DMS53 treated with DMSO at 0.1 percent for 48 hours (cell line): ENCODE measurements around the gene CFAP69.
"Not testable (repeated sequence)": the region's sequence is repeated elsewhere in the genome, so short reads cannot be mapped to it uniquely, and the experiment has no call there.

Source experiments
- DNase-seq: peaks from one replicate; lab custom pipeline; 2025; ENCODE audit not compliant: unreplicated experiment; lab: John Stamatoyannopoulos, UW

The CFAP69 gene

DNA sequence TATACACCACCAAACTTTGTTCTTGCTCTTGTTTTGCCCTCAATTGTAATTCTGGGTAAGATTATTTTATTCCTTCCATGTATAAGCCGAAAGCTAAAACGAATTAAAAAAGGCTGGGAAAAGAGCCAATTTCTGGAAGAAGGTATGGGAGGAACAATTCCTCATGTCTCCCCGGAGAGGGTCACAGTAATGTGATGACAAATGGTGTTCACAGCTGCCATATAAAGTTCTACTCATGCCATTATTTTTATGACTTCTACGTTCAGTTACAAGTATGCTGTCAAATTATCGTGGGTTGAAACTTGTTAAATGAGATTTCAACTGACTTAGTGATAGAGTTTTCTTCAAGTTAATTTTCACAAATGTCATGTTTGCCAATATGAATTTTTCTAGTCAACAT lies 12.5 kb upstream of the CFAP69 start:
- no peak for DNase-seq

DNA sequence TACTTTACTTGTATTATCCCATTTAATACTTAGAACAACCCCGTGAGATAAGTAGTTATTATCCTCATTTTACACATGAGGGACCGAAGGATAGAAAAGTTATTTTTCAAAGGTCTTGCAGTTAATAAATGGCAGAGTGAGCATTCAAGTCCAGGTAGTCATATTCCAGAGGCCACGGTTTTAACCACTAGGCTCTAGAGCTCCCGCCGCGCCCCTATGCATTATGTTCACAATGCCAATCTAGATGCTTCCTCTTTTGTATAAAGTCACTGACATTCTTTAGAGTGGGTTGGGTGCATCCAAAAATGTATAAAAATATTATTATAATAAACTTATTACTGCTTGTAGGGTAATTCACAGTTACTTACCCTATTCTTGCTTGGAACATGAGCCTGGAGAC lies 11.4 kb upstream of the CFAP69 start:
- no peak for DNase-seq

DNA sequence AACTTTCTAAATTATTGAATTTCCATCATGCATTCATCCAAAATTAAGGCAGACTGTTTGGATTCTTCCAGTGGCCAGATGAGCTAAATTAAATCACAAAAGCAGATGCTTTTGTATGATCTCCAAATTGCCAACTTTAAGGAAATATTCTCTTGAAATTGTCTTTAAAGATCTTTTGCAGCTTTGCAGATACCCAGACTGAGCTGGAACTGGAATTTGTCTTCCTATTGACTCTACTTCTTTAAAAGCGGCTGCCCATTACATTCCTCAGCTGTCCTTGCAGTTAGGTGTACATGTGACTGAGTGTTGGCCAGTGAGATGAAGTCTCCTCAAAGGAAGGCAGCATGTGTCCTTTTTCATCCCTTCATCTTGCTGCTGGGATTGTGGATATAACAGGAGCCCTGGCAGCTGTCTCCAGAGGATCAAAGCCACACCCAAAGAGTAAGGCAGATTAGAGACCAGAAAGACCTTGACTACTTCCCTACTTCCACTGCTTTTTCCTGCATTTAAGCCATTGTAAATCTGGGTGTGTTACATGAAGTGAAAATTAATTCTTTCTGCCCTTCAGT lies 8.2 kb upstream of the CFAP69 start:
- DNase-seq: no peak

DNA sequence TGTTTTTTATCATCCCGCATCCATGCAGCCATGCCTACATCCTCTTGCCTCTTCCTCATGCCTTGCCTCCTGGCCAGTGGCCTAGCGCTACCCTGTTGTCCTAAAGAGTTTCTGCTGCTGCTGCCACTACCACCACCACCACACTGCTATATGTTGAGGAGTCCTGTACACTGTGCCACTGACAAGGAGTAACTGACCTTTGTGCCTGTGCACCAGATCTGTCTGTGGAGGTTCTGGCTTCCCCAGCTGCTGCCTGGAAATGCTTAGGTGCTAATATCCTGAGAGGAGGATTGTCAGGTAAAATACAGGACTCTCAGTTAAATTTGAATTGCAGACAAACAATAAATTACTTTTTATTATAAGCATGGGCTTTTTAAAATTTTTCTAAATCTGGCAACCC lies 7.0 kb upstream of the CFAP69 start:
- no peak for DNase-seq

DNA sequence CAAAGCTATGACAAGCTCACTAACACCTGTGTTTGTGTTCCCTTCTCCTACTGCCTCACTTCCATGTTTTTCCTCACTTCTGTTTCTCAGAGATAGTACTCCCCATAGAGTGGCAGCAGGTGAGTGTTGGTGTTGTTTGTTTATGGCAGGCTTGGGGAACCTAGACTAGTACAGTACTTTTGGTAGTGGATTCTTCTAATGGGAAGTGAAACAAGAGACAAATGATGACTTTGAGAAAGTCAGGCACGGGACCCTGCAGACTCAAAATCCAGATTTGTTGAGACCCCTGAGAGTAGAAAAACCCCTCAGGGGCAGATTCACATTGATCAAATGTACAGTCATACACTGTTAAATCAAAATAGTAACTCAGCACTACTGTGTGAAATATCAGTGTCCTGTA lies 6.4 kb upstream of the CFAP69 start:
- no peak for DNase-seq

DNA sequence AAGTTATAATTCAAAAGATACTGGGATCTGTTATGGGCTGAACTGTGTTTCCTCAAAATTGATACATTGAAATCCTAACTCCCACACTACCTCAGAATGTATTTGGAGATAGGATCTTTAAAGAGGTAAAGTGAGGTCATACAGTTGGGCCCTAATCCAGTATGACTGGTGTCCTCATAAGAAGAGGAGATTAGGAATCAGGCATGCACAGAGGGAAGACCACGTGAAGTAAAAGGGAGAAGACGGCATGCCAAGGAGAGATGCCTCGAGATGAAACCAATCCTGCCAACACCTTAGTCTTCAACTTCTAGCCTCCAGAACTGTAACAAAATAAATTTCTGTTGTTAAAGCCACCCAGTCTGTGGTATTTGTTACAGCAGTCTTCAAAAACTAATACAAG lies 5.9 kb upstream of the CFAP69 start:
- no peak for DNase-seq

DNA sequence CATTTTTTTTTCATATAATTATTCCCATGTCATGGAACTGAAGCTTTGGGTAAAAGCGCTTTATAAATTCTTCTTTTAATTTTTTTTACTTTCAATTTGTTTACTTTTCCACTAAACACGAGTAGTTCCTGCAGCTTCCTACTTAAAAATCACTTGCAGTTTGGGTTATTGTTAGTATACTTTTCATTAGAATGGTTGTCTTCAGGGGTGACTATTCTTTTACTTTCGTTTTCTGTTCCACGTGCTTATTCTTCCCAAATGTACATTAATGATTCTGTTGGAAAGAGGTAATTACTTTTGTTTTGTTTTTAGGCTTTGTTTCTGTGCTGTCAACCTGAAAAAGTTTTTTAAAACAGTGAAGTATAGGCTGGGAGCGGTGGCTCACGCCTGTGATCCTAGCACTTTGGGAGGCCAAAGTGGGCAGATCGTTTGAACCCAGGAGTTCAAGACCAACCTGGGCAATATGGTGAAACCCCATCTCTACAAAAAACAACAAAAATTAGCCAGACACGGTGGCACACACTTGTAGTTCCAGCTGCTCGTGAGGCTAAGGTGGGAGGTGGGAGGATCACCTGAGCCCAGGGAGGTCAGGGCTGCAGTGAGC lies 5.2 kb upstream of the CFAP69 start:
- no peak for DNase-seq

- no peak for DNase-seq
These were observed 2.4 kb upstream of the CFAP69 start for GRCh38 chr7:90242369-90243168.

DNA sequence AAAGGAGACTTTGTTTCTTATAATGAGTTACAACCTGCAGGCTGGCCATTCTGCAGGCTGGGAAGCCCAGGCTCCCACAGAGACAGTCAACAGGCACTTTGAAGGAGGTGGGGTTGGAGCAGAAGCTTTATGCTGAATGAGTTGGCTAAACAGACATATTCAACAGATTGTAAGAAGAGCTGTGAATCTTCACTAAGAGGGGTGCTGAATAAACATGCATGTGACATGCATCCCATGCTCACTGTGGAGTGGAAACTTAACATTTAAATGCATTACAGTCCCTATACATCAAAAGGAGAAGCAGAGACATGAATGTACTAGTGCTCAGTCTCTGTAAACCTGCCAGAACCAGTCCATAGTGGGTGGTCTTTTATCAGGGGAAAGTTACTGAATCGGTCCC lies 1.4 kb upstream of the CFAP69 start:
- no peak for DNase-seq

DNA sequence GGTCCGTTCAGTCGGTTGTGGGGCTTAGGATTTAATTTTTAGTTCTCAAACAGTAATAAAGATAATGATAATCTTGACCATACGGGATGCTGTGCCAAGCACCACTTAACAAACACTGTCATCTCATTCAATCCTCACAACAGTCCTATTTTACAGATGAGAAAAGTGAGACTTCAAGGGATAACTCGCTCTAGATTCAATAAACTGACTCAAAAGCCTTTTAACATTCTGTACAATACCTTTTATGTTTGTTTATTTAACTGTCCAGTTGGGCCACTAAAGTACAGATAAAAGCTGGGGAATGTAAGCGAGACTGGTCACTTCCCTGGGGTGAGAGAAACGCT lies 437 bp upstream of the CFAP69 start:
- no peak for DNase-seq

DNA sequence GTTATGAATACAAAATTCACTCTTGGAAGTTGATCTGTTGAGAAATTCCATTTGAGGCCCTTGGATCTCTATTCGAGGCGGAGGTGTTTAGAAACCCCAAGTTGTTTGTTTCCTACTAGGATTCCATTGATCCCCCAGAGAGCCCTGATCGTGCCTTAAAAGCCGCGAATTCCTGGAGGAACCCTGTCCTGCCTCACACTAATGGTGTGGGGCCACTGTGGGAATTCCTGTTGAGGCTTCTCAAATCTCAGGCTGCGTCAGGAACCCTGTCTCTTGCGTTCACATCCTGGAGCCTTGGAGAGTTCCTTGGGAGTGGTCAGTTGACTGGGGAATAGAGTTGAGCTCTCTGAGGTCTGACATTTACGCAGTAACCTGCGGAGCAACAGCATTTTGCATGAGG lies 1.2 kb downstream of the CFAP69 start:
- DNase-seq: no peak

DNA sequence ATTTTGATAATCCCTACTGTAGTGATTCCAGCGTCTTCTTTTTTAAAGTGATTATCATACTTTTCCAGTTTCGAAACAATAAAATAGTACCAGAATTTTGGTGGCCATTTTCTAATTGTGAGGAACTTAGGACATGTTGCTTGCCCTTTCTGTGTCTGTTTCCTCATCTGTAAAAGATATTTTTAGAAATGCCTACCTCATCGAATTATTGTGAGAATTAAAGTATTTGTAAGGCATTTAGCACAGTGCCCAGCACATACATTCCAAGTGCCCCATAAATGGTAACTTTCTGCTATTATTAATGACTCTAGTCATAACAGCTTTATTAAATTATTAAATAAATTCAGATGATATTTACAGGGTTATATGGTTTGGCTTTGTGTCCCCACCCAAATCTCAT lies 3.7 kb downstream of the CFAP69 start:
- no peak for DNase-seq

GRCh38 chr7:90250601-90251303 lies 5.8 kb downstream of the CFAP69 start:
- no peak for DNase-seq

- DNase-seq: no peak
These were observed 6.3 kb downstream of the CFAP69 start for GRCh38 chr7:90251304-90251635.

GRCh38 chr7:90256011-90256410 lies 11.0 kb downstream of the CFAP69 start:
- not testable (repeated sequence) for DNase-seq

- DNase-seq: no peak
These were observed 11.8 kb downstream of the CFAP69 start for GRCh38 chr7:90256778-90257177.

GRCh38 chr7:90261441-90261840 lies 16.5 kb downstream of the CFAP69 start:
- DNase-seq: no peak

- DNase-seq: peak; percentile 55
These were observed 17.5 kb downstream of the CFAP69 start for GRCh38 chr7:90262438-90262837.

DNA sequence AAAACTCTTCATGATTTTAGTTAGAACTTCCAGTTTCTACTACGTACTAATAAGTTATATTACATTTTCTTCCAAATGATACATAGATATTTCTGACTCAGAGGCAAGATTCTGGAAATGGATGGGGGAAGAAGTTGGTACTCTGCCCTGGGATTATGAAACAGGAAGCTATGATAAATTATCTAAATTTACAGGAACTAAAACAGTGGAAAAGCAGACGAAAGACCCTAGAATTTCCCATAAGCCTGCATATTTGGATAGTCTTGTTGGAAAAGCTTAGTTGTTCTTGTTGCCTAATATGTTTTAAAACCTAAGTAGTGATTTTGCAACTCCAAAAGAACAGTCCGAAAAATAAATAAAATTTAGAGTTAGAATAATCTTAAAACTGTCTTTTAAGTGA lies 21.8 kb downstream of the CFAP69 start:
- no peak for DNase-seq

DNA sequence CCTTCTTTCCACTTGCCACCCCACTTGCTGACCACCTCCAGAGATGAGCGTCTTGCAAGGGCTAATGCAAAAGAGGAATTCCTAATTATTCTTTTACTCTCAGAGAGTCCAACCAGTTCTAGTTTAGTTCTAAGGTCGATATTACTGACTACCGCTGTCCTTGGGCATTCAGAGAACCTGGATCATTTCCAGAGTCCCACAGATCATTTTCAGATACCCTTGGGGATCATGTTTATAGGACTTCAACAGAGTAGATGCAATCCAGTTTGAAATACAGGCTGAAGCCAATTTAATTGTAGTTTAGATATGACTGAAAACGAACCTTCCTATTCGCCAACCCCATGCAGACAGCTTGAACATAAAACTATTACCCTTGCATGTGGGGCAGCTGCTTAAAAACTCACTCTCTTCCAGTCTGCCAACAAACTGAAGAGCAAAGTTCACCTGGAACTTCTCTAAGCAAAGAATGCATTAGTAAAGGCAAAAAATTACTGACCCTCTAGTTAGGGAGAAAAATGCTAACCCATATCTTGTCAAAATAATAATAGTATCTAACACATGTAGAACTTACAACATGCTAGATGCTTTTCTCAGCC lies 22.4 kb downstream of the CFAP69 start:
- DNase-seq: no peak

- no peak for DNase-seq
These were observed 24.2 kb downstream of the CFAP69 start for GRCh38 chr7:90269163-90269562.
